GM18907 (cell line): Measurements from ENCODE around the gene DCAF17.
"Not testable (repeated sequence)": the region's sequence is repeated elsewhere in the genome, so short reads cannot be mapped to it uniquely, and the experiment has no call there.

ENCODE experiments used
- ATAC-seq: cut with Tn5 transposase; IDR thresholded peaks from one replicate; pipeline ENCODE4 v1.9.1; 2021; ENCODE audit warnings: mild to moderate bottlenecking, moderate library complexity; ENCODE audit not compliant: unreplicated experiment

Gene DCAF17

DNA sequence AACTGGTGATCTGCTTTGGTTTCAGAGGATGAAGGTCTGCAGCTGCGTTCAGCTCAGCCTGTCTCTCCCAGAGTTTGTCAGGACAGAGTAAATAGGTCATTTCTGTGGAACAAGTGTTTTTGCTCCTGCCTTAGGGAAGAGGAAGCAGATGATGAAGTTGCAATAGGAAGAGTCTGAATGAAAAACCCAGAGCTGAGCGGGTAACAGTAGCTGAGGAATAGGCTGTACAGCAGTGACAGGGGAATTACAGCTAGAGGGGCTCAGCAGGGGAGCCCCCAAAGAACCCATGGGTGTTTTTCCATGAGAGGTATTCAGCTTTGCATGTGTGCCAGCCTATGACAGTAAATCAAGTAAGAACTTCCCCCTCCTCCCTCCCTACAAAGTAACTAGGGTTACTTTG lies 78.0 kb downstream of the DCAF17 start:
- no peak for ATAC-seq

DNA sequence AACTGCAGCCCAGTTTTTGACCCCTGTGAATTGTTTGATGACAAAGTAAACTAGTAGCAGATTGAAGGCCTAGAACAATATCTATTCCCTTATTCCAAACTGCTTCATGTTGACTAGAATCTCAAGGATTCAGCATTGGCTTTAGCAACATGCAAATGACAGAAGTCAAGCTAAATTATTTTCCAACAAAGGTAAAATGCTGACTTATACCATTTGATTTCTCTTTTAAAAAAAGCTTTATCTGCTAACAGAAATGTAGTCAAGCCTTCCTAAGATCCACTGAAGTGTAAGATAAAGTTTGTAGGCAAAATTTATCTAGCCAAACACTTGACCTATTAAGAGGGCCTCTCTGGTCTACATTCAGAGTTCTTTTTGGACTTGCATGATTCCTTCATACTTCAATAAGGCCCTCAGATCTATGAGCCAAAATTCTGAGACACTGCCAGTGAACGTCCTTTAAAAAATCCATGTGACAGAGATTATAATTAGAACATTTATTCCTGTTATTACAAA lies 78.7 kb downstream of the DCAF17 start:
- no peak for ATAC-seq

- no peak for ATAC-seq
These were observed 79.7 kb downstream of the DCAF17 start for GRCh38 chr2:171513719-171514160.

- no peak for ATAC-seq
These were observed 81.0 kb downstream of the DCAF17 start for GRCh38 chr2:171514908-171515582.

GRCh38 chr2:171515672-171516298 lies 81.8 kb downstream of the DCAF17 start:
- no peak for ATAC-seq

DNA sequence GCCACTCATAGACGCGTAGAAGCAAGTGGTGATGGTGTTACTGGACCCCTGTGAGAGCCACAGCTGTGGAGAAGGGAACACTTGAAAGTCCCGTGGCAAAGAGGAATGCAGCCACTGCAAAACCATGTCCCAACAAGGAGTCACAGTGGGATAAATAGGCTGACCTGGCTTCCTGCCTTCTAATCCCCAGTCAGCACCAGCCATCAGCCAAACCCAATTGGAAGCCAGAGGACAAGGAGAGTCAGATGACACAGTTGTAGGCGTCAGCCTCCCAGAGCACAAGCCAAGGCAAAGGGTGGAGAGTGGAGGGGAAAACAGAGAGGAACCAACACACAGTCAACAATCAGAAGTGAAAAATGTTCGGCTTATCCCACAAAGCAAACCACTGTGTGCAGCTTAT lies 82.8 kb downstream of the DCAF17 start:
- ATAC-seq, result no peak

DNA sequence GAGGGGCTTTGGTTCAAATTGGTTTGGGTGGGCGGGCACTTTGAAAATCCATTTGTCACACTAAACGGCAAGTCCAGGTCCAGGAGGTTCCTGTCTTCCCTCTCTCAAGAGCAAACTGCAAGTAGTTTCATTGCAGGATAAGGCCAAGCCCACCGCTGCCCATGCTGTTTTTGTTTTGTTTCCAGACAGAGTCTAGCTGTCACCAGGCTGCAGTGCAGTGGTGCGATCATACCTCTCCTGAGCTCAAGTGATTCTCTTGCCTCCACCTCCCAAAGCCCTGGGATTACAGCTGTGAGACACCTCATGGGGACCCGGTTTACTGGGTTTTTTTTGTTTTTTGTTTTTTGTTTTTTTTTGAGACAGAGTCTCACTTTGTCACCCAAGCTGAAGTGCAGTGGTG lies 86.4 kb downstream of the DCAF17 start:
- no peak for ATAC-seq

DNA sequence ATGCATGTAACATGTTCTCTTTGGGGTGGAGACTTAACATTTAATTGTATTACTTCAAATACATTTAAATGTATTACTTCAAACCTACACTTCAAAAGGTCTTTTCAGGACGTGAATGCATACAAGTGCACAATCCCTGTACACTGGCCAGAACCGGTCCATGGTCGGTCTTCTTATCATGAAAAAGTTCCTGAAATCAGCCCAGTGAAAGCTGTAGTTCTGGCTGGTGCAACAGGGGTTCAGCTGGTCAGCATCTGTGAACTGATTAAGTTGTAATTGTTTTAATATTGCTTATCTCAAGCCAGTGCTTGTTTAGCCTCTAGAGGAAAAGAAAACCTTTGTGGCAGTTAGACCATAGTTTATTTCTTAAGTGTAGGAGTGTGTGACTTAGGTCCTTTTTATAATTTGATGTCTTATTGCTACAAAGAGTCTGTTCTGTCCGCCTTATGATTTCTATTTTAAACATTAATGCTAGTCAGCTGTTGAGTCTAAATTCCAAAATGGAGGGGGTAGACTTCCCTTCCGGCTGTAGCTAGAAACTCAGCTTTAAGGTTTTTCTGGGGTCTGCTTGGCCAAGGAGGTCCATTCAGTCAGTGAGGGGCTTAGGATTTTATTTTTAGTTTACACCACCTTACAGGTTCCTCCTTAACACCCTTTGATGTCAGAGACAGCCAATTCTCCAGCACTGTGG lies 87.5 kb downstream of the DCAF17 start:
- ATAC-seq, result no peak

GRCh38 chr2:171522052-171522787 lies 88.2 kb downstream of the DCAF17 start, which contains the start of gene CYBRD1:
TSS of gene CYBRD1 (plus strand) at chr2:171522474. CDS start at chr2:171522546, 72 bp downstream.
- peak; percentile 49 for ATAC-seq

DNA sequence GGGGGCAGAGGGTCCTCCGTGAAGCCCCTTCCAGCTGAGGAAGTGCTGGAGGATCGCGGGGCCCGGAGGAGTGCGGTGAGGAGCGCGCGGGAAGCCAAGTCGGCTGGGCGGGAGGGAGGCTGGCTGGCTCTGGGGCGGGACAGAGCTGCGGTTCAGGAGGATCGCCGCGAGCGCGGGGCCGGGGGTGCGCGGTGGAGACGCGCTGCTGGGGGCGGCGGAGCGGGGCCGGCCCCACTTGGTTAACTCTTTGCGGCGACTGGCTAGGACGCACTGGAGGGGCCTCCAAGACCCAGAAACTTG lies 88.7 kb downstream of the DCAF17 start:
- ATAC-seq, result peak; percentile 37

GRCh38 chr2:171523088-171524017 lies 89.3 kb downstream of the DCAF17 start:
- ATAC-seq, result peak; percentile 49

- ATAC-seq, result no peak
These were observed 90.0 kb downstream of the DCAF17 start for GRCh38 chr2:171524018-171524401.

GRCh38 chr2:171529914-171530313 lies 95.9 kb downstream of the DCAF17 start:
- ATAC-seq, result no peak

DNA sequence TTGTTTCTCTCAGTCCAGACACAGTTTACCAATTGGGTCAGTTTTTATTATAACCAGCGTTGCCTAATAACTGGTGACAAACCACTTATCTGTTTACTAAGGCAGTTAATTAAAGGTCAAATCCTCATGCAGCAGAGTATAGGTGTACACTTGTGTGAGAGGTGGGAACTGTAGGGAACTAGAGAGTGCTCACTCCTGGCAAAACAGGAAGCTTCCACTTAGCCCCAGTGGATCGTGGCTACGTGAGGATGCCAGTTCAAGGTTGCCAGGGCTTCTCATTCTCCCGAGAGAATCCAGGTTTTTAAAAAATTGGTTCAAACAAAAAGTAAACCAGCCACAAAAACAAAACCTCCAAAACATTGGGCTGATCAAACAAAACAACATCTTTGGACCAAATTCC lies 96.4 kb downstream of the DCAF17 start:
- no peak for ATAC-seq

GRCh38 chr2:171530859-171531258 lies 96.8 kb downstream of the DCAF17 start:
- ATAC-seq, result not testable (repeated sequence)

- no peak for ATAC-seq
These were observed 97.3 kb downstream of the DCAF17 start for GRCh38 chr2:171531291-171531690.

GRCh38 chr2:171531836-171532450 lies 97.9 kb downstream of the DCAF17 start:
- no peak for ATAC-seq

DNA sequence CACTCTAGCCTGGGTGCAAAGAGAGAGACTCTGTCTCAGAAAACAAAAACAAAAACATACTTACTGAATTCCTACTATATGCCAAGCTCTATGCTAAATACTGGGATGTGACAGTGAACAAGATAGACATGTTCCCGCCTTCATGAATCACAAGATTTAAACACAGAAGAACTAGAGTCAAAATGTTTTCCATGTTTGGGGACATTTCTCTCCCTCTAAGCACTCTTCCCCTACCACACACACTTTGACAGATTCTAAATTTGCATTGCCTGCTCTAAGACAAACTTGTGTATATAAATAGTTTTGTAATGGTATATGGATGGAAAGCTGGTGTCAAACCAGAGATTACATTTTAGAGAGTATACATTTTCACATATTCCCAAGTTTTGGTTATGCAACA lies 99.3 kb downstream of the DCAF17 start:
- no peak for ATAC-seq
